ENCODE results near the gene ISY1. TPM values are rescaled to one million over a fixed set of nuclear protein-coding genes. Genes with fewer than 3 reads are reported as not detected.

The ISY1 gene
- polyA plus RNA-seq, 1 donor, result 34.5 TPM

GRCh38 chr3:129087138-129087702 lies 73.6 kb downstream of the ISY1 start:
- peak; percentile 31 for DNase-seq (ENCODE audit: low read depth)

GRCh38 chr3:129085818-129086217 lies 75.0 kb downstream of the ISY1 start:
- DNase-seq (ENCODE audit: low read depth), result no peak

GRCh38 chr3:129085165-129085715 lies 75.6 kb downstream of the ISY1 start:
- DNase-seq (ENCODE audit: low read depth), result no peak

- no peak for DNase-seq (ENCODE audit: low read depth)
These were observed 76.4 kb downstream of the ISY1 start for GRCh38 chr3:129084501-129084900.

- no peak for DNase-seq (ENCODE audit: low read depth)
These were observed 78.8 kb downstream of the ISY1 start for GRCh38 chr3:129082026-129082425.

GRCh38 chr3:129081503-129081902 lies 79.4 kb downstream of the ISY1 start:
- DNase-seq (ENCODE audit: low read depth), result no peak

GRCh38 chr3:129078510-129078909 lies 82.4 kb downstream of the ISY1 start:
- no peak for DNase-seq (ENCODE audit: low read depth)

Other genes starting within 250 kb of the ISY1 start
- gene CFAP92, start 167.0 kb downstream of the ISY1 start, polyA plus RNA-seq (ENCODE audit: insufficient read length), result 1.1 TPM
- 1.6 TPM for gene EFCC1, start 159.8 kb downstream of the ISY1 start, polyA plus RNA-seq (ENCODE audit: insufficient read length)
- 0.42 TPM for gene GP9, start 100.3 kb downstream of the ISY1 start, polyA plus RNA-seq (ENCODE audit: insufficient read length)
- 2.7 TPM for gene RAB43, start 39.3 kb downstream of the ISY1 start, polyA plus RNA-seq (ENCODE audit: insufficient read length)
- gene CNBP, start 22.8 kb upstream of the ISY1 start, polyA plus RNA-seq (ENCODE audit: insufficient read length), result 311 TPM
- 106 TPM for gene COPG1, start 88.5 kb upstream of the ISY1 start, polyA plus RNA-seq (ENCODE audit: insufficient read length)
- 21.8 TPM for gene HMCES, start 117.8 kb upstream of the ISY1 start, polyA plus RNA-seq (ENCODE audit: insufficient read length)